Measurements from ENCODE around the gene CTNND2. TPM values are rescaled to one million over a fixed set of nuclear protein-coding genes. Genes with fewer than 3 reads are reported as not detected.

Gene CTNND2
- total and polyA plus RNA-seq, 4 donors, result 0.05 to 0.50 (median 0.27) TPM

DNA sequence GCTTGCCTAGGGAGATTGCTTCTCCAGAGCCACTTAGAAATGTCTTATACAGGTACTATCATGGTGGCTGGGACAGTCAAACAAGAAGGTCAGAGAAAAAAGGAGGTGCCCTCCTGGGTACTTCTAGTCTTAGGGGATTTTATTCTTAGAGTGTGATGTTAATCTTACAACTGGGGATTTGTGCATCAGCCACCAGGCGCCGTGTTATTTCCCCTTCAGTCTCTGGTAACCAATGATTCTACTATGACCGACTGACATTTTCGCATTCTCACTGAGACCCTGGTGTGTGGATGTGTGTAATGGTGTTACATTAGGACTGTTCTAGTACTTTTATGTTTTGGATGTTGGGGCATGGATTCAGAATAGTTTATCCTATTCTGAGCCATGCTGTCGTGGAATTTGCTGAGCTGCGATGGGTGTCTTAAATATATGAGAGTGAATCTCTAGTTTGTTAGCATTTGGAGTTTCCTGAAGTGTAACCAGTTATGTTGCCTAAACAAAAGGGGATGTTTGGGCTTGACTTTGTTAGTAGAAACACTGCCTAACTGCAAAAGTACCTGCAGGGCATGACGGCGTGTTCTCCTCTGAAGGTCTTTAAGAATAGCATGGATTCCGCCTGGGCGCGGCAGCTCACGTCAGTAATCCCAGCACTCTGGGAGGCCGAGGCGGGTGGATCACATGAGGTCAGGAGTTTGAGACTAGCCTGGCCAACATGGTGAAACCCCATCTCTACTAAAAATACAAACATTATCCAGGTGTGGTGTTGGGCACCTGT lies 968.0 kb downstream of the CTNND2 start (continued):
- TF ChIP-seq, protein P1, sequence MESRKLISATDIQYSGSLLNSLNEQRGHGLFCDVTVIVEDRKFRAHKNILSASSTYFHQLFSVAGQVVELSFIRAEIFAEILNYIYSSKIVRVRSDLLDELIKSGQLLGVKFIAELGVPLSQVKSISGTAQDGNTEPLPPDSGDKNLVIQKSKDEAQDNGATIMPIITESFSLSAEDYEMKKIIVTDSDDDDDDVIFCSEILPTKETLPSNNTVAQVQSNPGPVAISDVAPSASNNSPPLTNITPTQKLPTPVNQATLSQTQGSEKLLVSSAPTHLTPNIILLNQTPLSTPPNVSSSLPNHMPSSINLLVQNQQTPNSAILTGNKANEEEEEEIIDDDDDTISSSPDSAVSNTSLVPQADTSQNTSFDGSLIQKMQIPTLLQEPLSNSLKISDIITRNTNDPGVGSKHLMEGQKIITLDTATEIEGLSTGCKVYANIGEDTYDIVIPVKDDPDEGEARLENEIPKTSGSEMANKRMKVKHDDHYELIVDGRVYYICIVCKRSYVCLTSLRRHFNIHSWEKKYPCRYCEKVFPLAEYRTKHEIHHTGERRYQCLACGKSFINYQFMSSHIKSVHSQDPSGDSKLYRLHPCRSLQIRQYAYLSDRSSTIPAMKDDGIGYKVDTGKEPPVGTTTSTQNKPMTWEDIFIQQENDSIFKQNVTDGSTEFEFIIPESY (IDR thresholded peaks at IDR 0.05), result no peak

DNA sequence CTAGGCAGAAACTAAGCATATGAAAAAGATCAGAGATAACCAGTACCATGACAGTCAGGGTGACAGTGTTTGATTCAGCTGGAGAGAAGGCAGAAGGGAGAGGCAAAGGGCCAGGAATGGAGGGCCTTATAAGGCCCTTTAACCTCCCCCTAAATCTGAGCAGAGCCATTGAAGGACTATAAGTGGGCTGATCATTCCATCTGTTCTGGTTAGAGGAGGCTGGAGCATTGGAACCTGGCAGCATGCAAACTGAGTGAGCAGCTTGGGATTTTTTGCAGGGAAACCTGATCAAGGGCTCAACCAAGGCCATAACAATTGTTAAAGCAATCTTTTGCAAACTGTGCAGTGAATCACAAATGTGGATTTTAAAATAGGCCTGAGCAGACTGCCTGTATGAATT lies 968.7 kb downstream of the CTNND2 start:
- H3K9ac ChIP-seq (ENCODE audit: low read depth in 1 of 2, low read length in 2 of 2), result no peak overlapping the region
- H3K36me3 ChIP-seq (ENCODE audit: control insufficient read depth in 4 of 4, insufficient read depth in 3 of 4, low read depth in 1 of 4, low read length in 3 of 4), result no peaks in the 10 kb centered on the region
- H3K9me3 ChIP-seq (ENCODE audit: control insufficient read depth in 4 of 4, low read length in 3 of 4), result no peaks in the 10 kb centered on the region
- H3K27me3 ChIP-seq (ENCODE audit: control insufficient read depth in 4 of 4, insufficient read depth in 4 of 4, low read length in 3 of 4), result peaks cover 0 to 3% (median 0%) of the 10 kb centered on the region in 4 donors
- no peak for DNase-seq (ENCODE audit: low spot score)
- no peak for TF ChIP-seq NR2F2 (IDR thresholded peaks at IDR 0.05)
- TF ChIP-seq, protein P2, sequence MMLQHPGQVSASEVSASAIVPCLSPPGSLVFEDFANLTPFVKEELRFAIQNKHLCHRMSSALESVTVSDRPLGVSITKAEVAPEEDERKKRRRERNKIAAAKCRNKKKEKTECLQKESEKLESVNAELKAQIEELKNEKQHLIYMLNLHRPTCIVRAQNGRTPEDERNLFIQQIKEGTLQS (IDR thresholded peaks at IDR 0.05), result no peak
- no peak for TF ChIP-seq RAD21 (IDR thresholded peaks at IDR 0.05)
- no peak for TF ChIP-seq FOXA1 (IDR thresholded peaks at IDR 0.05)
- TF ChIP-seq, protein P1 (IDR thresholded peaks at IDR 0.05), result no peak
- TF ChIP-seq, protein P3, sequence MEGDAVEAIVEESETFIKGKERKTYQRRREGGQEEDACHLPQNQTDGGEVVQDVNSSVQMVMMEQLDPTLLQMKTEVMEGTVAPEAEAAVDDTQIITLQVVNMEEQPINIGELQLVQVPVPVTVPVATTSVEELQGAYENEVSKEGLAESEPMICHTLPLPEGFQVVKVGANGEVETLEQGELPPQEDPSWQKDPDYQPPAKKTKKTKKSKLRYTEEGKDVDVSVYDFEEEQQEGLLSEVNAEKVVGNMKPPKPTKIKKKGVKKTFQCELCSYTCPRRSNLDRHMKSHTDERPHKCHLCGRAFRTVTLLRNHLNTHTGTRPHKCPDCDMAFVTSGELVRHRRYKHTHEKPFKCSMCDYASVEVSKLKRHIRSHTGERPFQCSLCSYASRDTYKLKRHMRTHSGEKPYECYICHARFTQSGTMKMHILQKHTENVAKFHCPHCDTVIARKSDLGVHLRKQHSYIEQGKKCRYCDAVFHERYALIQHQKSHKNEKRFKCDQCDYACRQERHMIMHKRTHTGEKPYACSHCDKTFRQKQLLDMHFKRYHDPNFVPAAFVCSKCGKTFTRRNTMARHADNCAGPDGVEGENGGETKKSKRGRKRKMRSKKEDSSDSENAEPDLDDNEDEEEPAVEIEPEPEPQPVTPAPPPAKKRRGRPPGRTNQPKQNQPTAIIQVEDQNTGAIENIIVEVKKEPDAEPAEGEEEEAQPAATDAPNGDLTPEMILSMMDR (IDR thresholded peaks at IDR 0.05; ENCODE audit: low read depth, low read length, missing input control), result no peak
- TF ChIP-seq, protein P4, sequence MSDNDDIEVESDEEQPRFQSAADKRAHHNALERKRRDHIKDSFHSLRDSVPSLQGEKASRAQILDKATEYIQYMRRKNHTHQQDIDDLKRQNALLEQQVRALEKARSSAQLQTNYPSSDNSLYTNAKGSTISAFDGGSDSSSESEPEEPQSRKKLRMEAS (IDR thresholded peaks at IDR 0.05), result no peak
- no peak for TF ChIP-seq FOXA2 (IDR thresholded peaks at IDR 0.05)
- no peak overlapping the region for H3K27ac ChIP-seq (ENCODE audit: low read depth in 1 of 2, low read length in 2 of 2)
- no peaks in the 10 kb centered on the region for H3K4me1 ChIP-seq (ENCODE audit: control insufficient read depth in 4 of 4, insufficient read depth in 4 of 4, low read length in 3 of 4)
- H3K4me3 ChIP-seq (ENCODE audit: low read depth in 1 of 3, low read length in 3 of 3), result no peak overlapping the region

DNA sequence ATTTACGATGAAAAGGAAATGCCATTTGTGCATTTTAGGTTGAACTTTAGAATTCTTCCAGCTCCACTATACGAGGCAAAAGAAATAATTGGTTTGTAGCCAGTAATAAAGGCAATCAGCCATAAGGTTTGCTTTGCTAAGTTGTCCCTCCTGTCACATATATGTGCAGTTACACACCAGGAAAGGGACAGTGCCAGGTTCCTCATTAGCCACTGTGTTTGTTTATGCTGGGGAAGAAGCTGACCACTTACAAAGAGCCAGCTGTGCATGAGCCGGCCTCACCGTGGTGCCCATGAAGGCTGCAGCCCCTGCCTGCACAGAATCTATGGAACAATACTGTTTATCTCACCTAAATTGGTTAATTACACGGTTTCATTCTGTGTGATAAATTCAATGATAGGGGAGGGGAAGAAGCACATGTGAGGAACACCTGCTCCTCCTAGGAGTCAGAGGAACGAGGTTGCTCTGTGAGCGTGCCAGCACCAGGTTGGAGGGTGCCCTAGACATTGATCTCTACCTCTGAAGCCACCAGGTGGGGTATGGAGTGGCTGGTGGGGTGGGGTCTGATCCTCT lies 969.4 kb downstream of the CTNND2 start:
- H3K36me3 ChIP-seq (ENCODE audit: control insufficient read depth in 4 of 4, insufficient read depth in 3 of 4, low read depth in 1 of 4, low read length in 3 of 4), result no peaks in the 10 kb centered on the region
- no peaks in the 10 kb centered on the region for H3K9me3 ChIP-seq (ENCODE audit: control insufficient read depth in 4 of 4, low read length in 3 of 4)
- no peak for DNase-seq (ENCODE audit: low spot score)
- peaks cover 0 to 3% (median 0%) of the 10 kb centered on the region in 4 donors for H3K27me3 ChIP-seq (ENCODE audit: control insufficient read depth in 4 of 4, insufficient read depth in 4 of 4, low read length in 3 of 4)
- TF ChIP-seq HNF4G (IDR thresholded peaks at IDR 0.05) (no peak), HNF4A (conservative IDR thresholded peaks at IDR 0.05) (no peak), RAD21 (IDR thresholded peaks at IDR 0.05) (no peak), SP1 (IDR thresholded peaks at IDR 0.05) (no peak), NR2F2 (IDR thresholded peaks at IDR 0.05) (no peak), EGR1 (IDR thresholded peaks at IDR 0.05; ENCODE audit: low read depth in 2 of 2) (no peak)
- no peak overlapping the region for H3K9ac ChIP-seq (ENCODE audit: low read depth in 1 of 2, low read length in 2 of 2)
- WGBS, result 77% methylated on average over 7 of the region's 7 CpGs
- H3K4me1 ChIP-seq (ENCODE audit: control insufficient read depth in 4 of 4, insufficient read depth in 4 of 4, low read length in 3 of 4), result no peaks in the 10 kb centered on the region
- H3K27ac ChIP-seq (ENCODE audit: low read depth in 1 of 2, low read length in 2 of 2), result no peak overlapping the region
- no peak overlapping the region for H3K4me3 ChIP-seq (ENCODE audit: low read depth in 1 of 3, low read length in 3 of 3)
